T1000 (cell line): Measurements from ENCODE around the gene LAMA2.
A peak's percentile ranks its signal among the peaks of the same experiment; 100 is the strongest.

Experiments
- DNase-seq: peaks from one replicate; lab custom pipeline; 2025; ENCODE audit warnings: mixed read lengths; lab: John Stamatoyannopoulos, UW

Gene LAMA2

DNA sequence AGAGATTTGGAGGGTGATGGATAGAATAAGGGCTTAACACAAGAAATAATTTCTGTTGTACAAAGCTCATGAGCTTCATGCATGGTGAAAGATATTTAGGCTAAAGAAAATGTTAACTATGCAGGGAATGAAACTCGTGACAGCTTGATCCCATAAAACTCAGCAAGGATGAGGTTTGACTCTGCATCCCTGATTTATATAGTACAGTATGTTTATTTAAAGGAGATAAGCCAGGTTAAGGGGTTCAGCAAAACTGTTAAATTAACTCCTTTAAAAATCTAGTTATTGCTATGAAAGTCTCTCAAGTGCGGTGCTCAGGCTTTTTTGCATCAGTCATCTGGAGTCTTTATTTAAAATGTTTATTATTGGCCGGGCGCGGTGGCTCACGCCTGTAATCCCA, 326.4 kb downstream of the LAMA2 start:
- no peak for DNase-seq

- DNase-seq = no peak
These were observed 327.7 kb downstream of the LAMA2 start for GRCh38 chr6:129210684-129211083.

- no peak for DNase-seq
These were observed 328.7 kb downstream of the LAMA2 start for GRCh38 chr6:129211626-129212025.

DNA sequence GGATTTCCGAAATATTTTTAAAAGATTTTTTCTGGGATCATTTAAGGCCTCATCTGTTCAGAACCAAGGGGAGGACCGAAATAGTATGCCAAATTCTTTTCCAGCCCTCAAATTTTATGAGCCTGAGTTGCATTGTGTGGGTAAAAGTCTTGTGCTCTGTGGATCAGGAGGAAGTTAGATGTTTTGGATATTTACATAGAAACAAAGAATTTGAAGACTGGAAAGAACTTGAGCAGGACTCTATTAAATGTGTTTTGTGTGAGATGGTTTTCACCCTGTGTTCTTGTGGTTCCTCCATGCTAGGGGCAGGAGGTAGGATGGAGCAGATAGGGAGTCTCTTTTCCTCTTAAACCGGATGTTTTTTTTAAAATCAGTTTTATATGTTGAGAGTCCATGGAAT, 329.1 kb downstream of the LAMA2 start:
- DNase-seq = no peak

DNA sequence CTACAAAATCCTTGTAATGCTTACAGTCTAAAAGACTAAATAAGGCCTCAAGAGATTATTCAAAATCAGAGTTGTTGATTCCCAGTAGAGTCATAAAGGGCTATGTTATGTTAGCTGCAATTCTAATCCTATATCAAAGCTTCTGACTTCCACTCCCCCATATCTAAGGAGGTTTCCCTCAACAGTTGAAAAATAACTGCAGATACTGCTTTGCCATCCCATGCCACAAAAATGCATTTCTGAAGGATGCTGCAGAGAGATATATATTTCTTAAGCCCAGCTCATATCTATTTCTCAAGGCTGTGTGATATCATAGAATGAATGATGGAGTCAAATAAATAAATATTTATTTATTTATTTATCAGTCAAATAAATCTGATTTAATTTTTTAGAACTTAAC, 332.3 kb downstream of the LAMA2 start:
- DNase-seq = no peak

GRCh38 chr6:129215916-129216520, 333.1 kb downstream of the LAMA2 start:
- DNase-seq = no peak

GRCh38 chr6:129217701-129218100, 334.8 kb downstream of the LAMA2 start:
- DNase-seq = no peak

DNA sequence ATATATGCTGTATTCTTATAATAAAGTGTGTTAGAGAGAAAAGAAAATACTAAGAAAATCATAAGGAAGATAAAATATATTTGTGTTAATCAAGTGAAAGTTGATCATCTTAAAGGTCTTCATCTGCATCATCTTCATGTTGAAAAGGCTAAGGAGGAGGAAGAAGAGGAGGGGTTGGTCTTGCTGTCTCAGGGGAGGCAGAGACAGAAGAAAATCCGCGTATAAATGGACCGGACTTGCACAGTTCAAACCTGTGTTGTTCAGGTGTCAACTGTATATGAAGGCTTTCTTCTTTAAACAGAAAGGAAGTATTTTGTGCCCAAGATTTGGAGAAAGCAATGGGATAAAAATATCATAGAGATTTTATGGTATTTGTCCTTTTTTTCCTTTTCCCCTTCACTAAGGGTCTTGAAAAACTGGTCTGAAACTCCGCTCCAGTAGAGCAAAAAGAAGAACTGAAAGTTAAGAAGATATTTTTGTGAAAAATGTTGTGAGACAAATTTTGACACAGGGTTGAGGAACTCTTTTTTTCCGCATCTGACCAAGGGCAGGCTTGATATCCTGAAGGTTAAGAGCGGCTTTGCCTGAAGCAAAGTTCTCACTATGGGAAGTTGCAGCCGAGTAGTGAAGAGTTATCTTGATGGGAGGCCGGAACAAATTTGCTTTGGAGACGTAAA, 350.7 kb downstream of the LAMA2 start:
- DNase-seq = no peak

DNA sequence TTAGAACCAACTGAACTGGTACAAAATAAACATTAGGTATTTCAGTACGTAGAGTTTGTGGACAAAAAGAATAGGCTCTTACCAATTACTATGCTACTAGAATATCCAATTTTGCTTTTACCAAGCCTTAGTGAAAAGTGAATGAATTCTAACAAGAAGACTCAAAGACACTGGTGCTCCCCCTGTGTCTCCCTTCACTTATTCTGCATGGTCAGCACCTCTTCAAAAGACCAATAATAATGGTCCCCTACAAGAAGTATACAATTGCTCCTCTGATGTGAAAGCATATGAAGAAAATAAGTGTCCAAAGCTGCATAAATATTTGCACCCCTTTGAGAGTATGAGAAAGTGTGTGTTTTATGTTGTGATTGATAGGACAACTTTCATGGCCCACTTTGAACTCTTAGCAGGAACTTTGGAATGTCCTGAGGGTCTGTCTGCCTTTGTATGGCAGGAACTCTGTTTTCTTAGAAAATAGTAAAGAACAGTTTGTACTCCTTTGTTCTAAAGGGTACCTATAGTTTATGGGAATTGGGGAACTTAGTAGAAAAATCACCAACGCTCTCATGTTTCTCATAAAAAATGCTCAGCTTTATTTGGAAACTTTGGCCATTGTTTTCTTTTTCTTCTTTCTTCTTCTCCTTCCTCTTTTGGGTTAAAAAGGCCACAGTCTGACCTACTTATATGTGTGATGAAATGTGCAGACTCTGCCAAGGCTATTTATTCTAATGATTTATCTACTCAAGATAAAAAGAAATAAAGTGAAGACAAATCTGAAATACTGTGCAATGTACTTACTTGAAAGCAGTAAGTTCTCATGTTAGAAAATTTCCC, 352.4 kb downstream of the LAMA2 start:
- DNase-seq = no peak

DNA sequence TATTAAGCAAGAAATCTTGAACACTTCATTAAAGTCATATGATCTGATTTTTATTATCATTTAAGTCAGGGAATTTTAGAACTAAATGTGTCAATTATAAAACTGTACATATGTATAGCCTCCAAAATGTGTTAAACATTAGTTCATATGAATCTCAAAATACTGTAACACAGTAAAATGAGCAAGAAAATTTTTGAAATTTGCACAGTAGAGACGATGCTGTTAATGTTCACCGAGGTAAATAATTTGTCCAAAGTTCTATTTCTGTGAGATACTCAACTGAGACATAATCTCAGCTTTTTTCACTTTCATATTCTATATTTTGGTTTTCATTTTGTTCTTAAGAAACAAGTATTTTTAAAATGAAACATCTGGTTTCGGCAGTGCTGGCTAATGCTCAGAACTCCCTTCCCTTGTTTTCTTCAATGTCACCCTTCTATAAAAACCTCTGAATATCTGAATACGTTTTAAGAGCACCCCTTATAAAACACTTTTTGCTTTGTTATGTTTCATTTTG, 353.1 kb downstream of the LAMA2 start:
- no peak for DNase-seq

DNA sequence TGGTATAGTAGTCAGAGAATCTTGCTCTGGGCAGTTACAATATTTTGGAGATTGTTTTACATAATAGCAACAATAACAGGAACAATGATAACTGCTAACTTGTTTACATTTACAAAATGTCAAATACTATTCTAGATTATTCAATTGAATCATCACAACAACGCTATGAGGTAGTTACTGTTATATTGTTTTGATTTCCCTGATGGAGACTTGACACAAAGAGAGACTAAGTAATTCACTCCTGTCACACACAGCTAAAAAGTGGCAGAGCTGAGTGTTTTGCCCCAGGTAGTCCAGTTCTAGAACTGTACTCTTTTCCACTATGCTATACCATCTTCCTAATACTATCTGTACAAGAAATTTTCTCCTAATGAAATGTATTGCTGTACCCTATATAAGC, 356.1 kb downstream of the LAMA2 start:
- no peak for DNase-seq

DNA sequence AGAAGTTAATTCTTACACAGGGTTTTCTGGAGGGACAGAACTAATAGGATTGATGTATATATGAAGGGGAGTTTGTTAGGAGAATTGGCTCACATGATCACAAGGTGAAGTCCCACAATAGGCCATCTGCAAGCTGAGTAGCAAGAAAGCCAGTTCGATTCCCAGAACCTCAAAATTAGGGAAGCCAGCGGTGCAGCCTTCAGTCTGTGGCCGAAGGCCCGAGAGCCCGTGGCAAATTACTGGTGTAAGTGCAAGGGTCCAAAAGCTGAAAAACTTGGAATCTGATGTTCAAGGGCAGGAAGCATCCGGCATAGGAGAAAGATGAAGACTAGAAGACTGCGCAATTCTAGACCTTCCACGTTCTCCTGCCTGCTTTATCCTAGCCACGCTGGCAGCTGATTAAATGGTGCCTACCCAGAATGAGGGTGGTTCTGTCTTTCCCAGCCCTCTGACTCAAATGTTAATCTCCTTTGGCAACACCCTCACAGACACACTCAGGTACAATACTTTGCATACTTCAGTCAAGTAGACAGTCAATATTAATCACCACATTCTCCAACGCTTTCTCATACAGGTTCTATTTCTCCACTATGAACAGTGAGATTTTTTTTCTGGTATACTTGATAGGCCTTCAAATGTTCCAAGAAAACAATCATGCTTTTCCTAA, 357.0 kb downstream of the LAMA2 start:
- DNase-seq = no peak

DNA sequence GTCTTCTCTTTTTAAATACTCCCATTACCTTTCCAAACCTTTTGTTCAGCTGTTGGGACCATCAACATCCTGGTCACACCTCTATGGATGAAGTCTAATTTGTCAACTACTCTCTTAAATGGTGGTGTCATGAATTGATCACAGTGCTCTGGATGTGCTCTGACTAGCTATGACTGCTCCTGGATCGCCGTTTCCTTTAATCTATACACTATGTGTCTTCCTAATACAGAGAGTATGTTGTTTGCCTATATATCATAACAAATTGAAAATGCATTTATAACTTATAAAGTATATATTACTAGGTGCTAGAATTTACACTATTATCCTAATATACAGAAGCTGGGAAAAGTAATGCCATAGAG, 357.5 kb downstream of the LAMA2 start:
- DNase-seq = no peak

DNA sequence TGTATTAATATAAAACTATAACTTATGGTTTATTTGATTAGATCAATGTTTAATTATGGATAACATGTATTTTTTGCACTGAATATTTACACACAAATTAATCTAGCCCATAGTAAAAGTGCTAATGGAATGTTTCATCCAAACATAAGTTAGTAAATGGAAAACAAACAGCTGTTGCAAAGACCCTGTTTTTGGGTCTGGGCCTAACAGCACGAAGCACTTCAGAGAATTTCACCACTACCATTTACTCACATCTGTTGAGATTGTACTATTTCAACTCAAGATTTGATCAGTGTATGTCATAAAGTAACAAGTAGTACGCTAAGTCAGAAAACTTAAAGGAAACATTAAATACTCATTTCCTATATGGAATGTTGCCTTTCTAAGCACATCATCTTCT, 359.6 kb downstream of the LAMA2 start:
- DNase-seq = no peak

DNA sequence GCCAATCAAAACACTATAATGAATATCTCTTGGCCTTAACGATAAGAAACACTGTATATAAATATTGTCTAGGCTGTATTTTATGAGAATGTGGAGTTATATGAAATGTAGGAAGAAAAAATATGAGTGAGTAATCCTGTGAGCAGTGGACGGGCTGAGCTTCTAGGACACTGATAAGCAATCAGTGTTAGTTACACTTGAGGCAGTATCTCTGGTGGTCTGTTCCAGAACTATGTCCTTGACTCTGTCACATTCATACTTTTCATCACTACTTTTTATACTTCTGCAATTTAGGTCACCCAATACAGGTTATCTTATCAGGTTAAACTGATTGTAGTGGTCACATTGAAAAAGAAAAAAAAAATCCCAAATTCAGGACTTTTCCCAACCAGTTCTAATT, 360.4 kb downstream of the LAMA2 start:
- DNase-seq = no peak

- DNase-seq = no peak
These were observed 366.0 kb downstream of the LAMA2 start for GRCh38 chr6:129248946-129249345.

GRCh38 chr6:129251669-129252376, 368.9 kb downstream of the LAMA2 start:
- DNase-seq = peak; percentile 29

DNA sequence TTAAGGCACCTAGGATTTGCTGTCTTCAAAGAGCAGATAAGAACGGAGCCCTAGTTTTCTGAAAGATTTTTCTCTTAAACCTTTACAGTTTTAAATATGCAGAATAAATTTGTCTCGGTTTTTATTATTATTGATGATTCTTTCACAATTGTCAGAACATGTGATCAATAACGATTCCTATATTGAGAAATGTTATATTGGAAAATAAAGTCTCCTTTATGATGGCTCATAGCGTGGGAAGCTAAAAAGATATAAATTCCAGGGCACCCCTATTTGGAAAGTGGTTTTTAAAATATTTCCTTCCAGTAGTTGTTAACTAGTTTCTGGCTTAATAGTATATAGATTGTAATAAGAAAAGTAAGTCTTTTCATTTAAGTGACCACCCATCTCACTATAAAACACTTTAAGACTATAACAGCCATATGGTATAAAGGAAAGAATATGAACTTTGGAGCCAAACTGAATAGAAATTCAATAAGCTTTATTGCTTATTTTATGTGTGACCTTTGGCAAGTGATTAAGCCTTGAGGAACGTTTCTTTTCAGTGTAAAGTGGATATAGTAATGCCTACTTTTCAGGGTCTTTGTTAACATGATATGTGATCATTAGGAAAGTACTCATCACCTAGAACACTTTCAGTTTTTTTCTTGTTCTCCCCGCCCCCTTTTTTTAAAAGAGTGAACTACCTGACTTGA, 369.6 kb downstream of the LAMA2 start:
- no peak for DNase-seq

DNA sequence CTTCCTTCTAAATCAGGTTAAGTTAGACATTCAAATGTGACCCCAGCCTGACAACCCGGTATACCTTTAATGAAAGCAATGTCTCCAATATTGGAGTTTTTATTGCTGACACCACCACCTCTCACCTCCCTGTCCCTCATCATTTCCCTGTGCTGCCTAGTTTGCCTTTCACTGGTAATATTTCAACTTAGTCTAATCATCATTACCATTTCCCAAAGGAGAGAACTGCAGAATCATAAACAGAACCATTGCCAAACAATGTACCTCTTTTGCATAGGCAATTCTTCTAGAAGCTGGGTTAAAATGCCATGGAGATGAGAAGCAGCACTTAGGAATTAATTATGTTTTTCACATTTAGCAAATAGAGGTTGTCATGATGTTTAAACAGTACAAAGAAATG, 370.3 kb downstream of the LAMA2 start:
- DNase-seq = no peak

- DNase-seq = no peak
These were observed 370.8 kb downstream of the LAMA2 start for GRCh38 chr6:129253727-129254126.

GRCh38 chr6:129257196-129257595, 374.3 kb downstream of the LAMA2 start:
- no peak for DNase-seq
